DLD1 (cell line): ENCODE data around the gene FAN1.

ENCODE experiments used
- in situ Hi-C: cut with HindIII; loops from 2 replicates; pipeline ENCODE4 v1.10.0; 2017; ENCODE audit warnings: low sequenced_read_pairs

Gene FAN1

DNA sequence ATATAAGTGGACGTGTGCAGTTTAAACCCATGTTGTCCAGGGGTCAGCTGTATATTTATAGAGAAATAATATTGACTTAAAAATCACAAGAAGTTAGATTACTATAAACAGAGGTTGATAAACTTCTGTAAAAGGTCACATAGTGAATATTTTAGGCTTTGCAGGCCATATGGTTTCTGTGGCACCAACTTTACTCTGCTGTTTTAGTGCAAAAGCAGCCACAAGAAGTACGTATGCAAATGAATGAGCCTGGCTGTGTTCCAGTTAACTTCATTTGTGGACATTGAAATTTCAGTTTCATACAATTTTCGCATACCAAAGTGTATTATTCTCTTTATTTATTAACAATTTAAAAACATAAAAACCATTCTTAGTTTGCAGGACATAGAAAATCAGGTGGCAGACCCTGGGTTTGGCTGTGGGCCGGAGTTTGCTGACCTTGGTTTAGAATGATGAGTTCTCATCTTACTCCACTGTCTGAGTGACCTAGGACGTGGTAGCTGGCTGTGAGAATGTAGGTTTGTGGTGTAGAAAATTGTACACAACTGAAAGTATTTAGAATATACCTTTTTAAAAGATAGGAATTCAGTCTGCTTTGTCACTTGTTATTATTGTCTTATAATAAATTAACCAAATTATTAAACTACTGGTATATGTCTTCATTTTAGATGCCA, 16.3 kb downstream of the FAN1 start:
- in situ Hi-C loops: no loop called here

DNA sequence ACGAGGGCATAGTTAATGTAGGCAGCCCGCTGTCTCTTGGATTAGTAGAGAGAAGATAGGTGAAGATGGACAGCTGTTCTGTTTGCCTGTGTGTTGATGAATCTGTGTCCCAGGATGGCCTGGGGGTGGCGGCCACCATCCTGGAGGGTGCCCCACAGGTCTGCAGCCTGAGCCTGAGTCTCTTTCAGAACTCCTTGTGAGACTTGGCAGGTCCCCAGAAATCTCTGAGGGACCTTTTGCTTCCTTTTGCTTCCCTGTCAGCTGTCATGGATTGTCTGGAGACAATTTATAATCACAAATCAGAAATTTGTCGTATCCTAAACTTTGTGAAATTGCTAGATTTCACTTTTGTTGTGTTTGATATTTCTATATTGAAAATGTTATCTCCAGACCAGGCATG, 17.4 kb downstream of the FAN1 start:
- in situ Hi-C loops: no loop called here

DNA sequence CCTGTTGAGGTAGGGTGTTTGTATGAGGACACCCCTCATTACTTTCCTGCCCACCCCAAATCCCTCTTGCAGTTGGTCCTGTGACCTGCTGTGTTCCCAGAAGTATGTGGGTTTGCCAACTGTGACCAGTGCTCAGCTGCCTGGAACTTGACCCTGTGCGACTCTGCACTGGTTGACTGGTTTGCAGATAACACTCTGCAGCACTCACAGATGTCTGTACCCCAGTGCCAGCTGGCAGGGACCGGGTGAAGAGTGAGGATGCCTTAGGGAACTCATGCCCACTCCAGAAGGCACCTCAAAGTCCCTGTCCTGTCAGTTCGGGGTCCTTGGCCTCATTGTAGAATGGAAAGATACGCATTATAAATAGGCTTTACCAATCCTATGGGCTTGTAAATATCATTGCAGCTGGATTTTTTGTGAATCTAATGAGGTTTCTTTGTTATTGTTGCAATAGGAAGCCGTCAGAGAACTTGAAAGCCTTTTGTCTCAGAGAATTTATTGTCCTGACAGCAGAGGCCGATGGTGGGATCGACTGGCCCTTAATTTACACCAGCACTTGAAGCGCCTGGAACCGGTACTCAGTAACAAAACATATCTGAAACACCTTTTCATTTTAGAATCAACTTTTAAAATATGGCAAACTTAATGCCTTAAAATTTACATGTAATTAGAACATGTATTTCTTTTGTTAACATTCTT, 18.2 kb downstream of the FAN1 start:
- in situ Hi-C loops: no loop called here

DNA sequence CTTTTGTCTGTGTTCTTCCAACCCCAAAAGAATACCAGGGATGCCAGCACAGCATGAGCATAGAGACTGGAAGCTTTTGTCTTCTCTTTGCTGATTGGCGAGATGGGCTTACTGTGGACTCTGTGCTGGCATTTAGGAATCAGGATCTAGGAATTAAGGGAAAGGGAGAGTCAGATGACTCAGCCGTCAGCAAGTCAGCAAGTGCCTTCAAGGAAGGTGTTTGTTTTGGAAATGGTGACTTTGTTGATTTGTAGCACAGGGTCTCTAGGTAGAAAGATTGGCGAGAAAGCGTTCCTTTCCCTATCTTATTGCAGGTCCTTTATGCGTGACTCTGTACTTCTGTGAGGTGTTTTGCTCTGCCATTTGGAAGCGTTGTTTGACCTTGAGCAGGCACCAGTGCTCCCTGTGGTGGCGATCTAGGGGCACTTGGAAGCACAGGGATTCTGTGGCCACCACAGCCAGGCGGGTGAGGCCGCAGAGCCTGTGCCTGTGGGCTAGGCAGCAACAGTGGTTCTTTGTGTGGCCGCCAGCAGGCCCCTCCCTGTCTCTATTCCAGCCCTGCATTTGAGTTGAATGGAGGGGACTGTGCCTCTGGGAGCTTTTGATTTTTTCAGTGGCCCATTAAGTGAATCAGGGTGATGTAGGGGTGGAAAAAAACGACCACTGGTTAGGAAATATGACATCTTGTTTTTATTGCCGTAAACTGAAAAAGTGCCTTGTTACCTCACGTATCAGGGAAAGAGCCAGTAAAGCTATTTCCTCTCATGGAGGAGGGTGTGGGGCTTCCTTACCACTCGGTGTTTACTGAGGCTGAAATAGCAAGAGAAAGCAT, 19.0 kb downstream of the FAN1 start:
- in situ Hi-C loops: no loop called here

DNA sequence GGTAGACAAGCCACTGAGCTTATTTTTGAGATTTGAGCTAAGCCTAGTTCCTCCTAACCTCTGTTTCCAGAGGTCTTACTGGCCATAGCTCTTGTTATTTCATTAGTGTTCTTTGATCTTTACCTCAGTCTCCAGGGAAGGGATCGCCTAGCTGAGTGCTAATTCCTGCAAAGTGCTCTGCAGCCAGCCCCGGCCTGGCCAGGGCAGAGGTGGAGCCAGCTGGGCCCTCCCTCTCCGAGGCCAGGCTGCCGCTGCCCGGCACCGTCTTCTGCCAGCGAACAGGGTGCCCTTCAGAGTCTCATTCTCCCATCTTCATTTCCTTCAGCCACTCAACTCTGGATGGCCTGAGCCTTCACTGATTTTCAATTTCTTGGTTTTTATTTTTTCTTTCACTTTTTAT, 19.7 kb downstream of the FAN1 start:
- in situ Hi-C loops: no loop called here

DNA sequence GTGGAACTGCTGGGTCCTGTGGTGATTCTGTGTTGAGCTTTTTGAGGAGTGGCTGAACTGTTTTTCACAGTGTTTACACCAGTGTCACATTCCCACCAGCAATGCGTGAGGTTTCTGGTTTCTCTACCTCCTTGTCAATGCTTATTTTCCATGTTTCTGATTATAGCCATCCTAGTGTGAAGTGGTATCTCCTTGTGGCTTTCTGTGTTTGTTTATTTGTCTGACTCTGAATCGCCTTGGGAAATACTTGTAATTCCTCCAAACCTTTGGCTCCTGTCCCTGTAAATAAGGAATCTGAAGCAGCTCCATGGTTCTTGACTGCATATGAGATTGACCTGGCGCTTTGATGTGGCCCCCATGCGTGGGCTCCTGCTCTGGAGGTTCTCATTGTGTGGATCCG, 20.6 kb downstream of the FAN1 start:
- in situ Hi-C loops: no loop called here

DNA sequence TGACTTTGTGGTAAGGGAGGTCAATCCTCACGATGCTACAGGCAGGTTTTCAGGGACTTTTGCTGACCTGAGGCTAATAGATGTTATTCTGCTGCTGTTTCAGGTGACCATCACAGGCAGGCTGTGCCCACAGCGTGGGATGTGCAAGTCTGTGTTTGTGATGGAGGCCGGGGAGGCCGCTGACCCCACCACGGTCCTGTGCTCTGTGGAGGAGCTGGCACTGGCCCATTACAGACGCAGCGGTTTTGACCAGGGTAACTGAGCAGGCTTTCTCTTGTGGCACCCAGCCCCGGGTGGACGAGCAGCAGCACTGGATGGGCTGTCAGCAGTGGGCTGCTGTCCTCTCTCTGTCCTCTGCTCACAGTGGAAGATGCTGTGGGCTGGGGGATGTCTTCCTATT, 22.0 kb downstream of the FAN1 start:
- in situ Hi-C loops: no loop called here

DNA sequence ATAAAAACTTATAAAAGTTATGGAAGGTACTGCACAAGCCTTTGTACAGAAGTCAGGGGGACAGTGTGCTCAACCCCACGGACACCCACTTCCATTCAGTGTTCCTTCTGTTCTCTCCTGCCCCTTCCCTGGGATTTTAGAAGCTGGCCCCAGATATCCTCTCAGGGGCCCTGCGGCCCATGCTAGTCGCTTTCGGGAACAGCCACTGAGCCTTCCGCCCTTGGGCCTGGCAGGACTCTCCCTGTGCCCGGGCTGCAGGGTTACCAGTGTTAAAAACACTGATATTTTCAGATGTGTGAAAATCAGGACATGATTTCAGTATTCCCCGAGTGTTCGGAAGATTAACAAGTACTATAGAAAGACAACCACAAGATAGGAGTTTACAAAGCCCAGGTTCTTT, 22.4 kb downstream of the FAN1 start:
- in situ Hi-C loops: no loop called here

DNA sequence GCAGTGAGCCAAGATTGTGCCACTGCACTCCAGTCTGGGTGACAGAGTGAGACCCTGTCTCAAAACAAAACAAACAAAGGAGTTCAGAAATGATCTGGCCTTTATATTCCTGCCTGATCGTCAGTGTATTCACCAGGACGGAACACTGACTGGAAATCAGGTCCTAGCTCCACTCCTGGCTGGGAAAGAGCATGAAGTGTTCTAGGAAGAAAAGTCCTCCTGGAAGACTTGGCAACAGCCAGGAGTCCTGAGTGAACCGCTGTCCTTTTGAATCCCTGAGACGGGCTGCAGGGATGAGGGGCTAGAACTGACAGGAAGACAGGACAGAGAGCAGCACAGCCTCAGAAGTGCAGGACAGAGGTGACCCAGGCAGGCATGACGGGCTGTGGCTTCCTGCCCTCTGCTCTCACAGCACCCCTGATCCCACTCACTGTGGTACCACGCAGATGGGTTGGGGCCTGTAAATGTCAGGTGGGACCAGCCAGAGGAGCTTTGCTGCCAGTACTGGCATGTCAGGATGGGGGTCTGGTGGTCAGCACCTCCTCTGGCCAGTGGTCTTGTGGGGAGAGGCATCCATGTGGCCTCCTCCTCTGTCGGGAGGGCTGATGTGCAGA, 23.5 kb downstream of the FAN1 start:
- in situ Hi-C loops: no loop called here

DNA sequence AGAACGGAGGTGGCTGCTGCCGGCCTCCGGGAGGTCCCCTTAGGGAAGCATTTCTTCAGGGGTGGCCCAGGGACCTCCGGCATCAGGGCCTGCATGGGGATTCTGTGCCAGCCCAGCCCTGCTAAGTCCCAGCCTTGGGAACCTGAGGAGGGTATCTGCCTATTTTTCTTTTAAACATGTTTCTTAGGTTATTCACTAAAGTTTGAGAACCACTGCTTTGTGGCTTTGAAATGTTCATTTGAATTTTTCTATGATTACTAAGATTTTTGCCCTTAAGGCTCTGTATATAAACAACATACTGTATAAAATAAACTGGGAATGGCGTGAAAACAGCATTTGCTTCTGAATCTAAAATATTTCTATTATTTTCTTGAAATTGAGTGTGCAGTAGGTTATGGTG, 24.4 kb downstream of the FAN1 start:
- in situ Hi-C loops: no loop called here

DNA sequence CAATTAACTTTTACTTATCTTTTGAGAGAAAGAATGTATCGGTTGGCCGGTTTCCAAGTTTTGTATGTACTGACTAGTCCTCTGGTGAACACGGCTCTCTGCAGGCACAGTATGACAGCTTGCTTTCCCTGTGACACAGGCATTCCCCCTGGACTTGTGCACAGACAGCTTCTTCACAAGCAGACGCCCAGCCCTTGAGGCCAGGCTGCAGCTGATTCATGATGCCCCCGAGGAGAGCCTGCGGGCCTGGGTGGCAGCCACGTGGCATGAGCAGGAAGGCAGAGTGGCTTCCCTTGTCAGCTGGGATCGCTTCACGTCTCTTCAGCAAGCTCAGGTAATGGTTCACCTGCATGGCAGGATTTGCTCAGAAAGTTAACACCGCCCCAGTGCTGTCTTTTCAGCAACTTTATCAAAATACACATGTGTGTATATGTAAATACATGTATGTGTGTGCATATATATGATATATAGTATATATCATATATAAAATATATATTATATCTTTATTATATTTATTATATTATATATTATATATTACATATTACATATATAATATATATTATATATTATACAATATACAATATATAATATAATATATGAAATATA, 25.5 kb downstream of the FAN1 start:
- in situ Hi-C loops: no loop called here

DNA sequence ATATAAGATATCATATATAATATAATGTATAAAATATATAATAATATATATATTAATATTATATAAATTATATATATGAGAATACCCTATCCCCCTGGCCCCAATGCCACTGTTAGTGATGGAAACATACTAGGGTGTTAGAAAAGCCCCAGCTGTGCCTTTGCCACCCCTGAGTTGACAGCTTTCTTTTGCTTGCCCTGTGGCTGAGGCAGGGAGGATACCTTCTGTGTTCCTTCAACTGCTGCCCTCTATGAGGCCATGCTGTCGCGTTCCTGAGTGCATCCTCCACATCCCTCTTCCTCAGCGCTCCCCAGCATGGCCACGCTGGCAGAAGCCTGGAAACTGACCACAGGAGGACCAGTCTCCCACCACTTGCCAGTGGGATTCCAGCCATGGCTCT, 26.3 kb downstream of the FAN1 start:
- in situ Hi-C loops: no loop called here

DNA sequence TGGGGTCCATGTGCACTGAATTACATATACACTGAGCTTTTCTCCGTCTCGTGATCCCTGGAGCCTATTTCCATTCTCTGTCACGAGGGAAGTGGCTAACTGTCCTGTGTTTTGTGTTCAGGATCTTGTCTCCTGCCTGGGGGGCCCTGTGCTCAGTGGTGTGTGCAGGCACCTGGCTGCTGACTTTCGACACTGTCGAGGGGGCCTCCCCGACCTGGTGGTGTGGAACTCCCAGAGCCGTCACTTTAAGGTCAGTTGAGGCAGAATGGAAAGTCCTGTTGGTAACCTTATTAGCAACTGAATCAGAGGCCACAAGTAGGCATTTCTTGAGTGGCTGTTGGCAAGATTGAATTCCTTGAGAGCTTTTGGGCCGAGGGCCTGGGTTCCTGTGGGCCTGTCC, 26.7 kb downstream of the FAN1 start:
- in situ Hi-C loops: no loop called here

DNA sequence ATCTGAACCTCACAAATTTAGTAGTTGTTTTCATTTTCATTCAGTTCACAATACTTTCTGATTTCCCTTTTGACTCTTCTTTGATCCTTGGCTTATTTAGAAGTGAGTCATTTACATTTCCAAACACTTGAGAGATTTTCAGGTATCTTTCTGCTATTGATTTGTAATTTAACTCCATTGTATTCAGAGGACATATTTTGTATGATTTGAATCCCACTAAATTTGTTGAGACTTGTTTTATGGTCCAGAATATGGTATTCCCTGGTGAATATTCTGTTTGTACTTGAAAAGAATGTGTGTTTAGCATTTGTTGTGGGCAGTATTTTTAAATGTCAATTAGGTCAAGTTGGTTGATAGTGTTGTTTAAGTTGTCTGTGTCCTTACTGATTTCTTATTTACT, 29.6 kb downstream of the FAN1 start:
- in situ Hi-C loops: no loop called here

DNA sequence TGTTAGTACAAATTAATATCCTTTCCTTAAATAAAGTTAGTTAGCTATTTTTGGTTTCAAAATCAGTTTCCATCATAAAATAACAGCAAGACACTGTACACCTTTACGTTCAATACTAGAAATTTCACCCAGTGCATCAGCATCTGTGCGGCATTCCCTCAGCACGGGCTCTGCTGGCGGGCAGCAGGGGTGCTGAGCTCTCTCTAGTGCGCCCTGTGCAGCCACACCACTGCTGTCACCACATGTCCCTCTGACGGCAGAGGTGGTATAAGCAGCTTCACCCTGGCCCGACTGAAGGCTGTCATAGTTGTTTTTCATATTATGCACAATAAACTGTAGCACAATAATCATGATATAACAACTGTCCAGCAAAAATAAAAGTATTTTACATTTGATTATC, 35.4 kb downstream of the FAN1 start:
- in situ Hi-C loops: no loop called here

DNA sequence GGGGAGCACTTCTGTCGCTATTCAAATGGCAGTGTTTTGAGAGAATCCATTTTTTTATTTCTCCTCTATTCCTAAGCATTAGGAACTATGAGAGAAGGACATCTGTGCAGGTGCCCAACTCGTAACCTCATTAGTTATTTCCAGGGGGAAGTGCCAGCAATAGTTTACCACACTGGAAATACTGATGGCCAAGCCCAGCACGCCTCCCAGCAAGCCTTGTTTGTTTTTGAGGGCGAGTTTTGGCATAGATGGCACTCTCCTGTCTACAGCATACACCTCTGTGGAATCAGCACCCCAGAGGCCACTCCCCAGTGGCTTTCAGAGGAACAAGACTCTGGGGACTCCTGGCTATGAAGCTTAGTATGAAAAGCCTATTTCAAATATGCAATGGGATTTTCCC, 36.6 kb downstream of the FAN1 start:
- in situ Hi-C loops: no loop called here

DNA sequence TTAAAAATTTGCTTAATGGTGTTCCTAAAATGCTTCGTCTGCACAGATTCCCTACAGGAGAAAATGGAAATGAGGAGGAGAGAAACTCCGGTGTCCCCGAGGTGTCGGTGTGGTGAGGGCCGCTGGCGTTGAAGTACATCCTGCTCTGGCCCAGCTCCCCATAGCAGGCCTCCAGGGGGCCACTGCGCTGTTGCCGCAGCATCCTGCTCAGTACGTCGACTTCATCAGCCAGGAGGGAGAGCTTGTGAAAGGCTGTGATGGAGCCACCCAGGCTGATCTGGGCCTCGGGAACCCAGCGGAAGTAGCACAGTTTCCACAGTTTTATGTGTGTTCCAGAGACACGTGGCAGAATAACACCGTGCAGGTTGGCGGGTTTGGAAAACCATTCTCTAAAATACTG, 37.8 kb downstream of the FAN1 start:
- in situ Hi-C loops: no loop called here

DNA sequence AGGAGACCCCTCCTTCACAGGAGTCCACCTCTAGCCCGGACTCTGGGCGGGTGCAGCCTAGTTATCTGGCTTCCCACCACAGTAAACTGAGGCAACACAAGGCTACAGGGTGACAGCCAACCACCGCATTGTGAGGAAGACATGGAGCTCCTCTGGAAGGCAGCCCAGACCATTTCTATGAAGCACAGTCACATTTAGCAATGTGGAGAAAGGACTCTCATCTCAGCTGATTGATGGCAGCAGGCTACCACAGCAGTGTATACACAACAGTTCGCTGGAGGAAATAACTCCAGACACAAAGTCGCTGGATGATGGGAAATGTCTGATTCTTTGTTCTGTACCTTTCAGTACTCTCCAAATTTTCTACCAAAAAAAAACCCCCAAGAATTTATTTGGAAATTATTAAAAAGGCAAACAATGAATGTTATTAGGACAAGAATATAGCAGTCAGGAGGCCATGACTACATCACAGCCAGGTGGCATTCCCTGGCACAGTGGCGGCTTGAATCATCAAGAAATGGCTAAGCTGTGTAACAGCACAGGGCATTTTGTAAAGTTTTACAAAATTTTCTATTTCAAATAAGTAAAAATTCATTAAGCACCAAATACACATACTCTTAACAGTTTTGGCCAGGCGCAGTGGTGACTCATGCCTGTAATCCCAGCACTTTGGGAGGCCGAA, 40.1 kb downstream of the FAN1 start:
- in situ Hi-C loops: no loop called here

DNA sequence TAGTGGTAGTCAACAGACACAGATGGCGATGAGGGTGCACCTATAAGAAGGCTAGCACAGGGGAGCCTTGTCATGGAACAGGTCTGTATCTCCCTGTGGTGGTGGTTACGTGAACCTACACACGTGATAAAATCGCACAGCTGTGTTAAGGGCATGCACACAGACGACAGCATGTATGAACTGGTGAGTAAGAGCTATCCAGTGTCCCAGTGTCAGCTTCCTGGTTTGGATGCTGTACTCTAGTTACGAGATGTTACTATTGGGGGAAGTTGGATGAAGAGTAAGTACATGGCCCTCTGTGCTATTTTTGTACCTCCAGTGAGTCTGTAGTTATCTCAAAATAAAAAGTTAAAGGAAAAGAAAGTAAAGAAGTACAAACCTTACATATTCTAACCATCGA, 49.5 kb downstream of the FAN1 start:
- in situ Hi-C loops: no loop called here

DNA sequence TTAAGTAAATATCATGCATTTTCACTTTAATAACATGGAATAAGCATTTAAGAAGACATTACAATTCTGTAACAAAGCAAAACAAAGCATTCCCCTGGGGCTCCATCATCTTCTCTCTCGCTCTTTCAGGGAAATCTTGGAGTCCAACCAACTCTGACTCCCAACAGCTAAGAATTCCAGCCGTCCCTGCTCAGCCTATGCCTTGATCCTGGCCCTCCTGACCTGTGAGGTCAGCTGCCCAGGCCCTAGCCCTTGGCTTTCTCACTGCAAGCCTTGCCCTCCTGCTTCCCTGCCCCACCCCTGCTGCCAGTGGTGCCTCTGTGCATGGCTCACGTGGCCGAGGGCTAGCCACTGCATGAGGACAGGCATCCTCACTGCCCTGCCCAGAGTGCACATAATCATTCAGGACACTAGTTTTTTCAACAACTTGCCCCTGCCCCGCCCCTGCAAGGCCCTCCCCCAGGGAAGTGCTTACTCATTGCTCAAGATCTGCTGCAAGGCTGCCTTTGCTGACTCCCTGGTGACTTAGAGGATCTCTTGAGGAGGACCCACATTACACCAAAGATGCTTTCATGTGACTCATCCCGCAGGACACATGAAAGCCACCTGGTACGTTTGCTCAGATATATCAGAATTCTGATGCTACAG, 50.1 kb downstream of the FAN1 start:
- in situ Hi-C loops: no loop called here
